Stimulated activated effector memory CD8-positive, alpha-beta T cell treated with anti-CD3 and anti-CD28 coated beads, Interleukin-12 subunit alpha, Interleukin-12 subunit beta, amount 100 ng/mL, for 72 hours (primary cell): ENCODE results near the gene SH3RF3.

Experiments
- ATAC-seq: fragments of 150-1000 bp; cut with Tn5 transposase; 2 replicates; pipeline ENCODE4 v1.10.0; 2021
- DNase-seq, 2 donors: peaks; one replicate each; pipeline ENCODE4 v3.0.0; 2021 to 2022; ENCODE audit warnings: low spot score in 2 of 2
- H3K27ac Mint-ChIP-seq: one replicate; pipeline ENCODE4 v1.8.0; 2022; ENCODE audit warnings: mild to moderate bottlenecking, mixed read lengths
- H3K36me3 Mint-ChIP-seq: one replicate; pipeline ENCODE4 v1.8.0; 2022; ENCODE audit warnings: mild to moderate bottlenecking, mixed read lengths
- H3K4me1 Mint-ChIP-seq: one replicate; pipeline ENCODE4 v1.8.0; 2022; ENCODE audit warnings: mixed read lengths
- H3K4me3 Mint-ChIP-seq: one replicate; pipeline ENCODE4 v1.8.0; 2022; ENCODE audit warnings: mild to moderate bottlenecking, mixed read lengths
- H3K9me3 Mint-ChIP-seq: one replicate; pipeline ENCODE4 v1.8.0; 2022; ENCODE audit warnings: mixed read lengths

Gene SH3RF3

DNA sequence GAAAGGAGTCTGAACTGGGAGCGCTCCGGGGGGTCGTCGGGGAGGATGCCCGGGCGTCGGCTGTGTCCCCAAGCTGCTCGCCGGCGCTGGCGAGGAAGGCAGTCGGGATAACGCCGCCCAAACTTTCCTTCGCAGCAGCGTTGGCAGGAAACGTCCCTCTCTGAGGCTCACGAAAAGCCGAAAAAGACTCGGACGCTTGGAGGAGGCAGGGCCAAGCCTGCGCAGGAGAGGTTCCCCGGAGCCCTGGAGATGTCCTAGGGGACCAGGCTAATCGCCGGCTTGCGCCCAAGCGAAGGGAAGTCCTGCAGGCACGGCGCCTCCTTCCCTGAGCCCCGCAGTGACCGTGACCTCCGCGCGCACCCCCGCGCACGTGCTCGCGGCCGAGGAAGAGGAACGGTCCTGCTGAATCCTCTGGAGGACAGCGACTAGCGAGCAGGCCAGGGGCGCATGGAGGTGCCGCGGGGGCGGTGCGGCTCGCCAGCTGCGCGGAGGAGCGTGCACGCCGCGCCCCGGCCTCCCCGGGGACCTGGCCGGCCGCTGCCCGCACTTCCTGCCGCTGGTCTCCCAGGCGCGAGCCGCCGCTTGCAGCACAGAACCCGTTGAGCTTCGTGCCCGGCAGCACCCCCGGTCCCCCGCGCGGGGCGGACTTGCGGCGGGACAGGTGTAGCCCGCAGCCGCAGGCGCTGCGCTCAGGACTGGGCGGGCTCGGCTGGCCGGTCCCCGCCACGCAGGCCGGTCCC lies at the start of gene SH3RF3:
TSS of gene SH3RF3 (plus strand) at position 590 of the 740 bp plus-strand sequence.
- no peaks in the 10 kb centered on the region for H3K9me3 Mint-ChIP-seq
- H3K36me3 Mint-ChIP-seq, result no peaks in the 10 kb centered on the region
- DNase-seq, result peak; percentile 9 to 59
- ATAC-seq, result peak; percentile 33
- peaks cover 13% of the 10 kb centered on the region for H3K4me1 Mint-ChIP-seq
- no peak within 1 kb of the TSS for H3K27ac Mint-ChIP-seq
- H3K4me3 Mint-ChIP-seq, result peak within 1 kb of the TSS; percentile 67

DNA sequence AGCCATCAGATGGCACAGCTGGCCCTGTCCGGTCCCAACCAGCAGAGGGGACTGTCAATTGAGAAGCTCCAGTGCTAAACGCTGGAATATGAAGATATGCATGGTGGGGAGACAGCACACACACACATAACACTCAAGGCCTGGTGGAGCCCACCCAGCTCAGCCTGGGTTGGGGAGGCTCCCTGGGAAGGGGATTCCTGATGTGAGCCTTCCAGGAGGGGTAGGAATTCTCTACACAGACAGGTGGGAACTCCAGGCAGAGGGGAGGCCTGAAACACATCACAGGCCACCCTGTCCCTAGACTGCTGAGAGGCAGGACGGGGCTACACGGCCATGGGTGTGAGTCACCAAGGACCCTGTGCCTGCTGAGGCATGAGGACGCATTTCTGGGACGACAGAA lies 49.4 kb upstream of the SH3RF3 start:
- no peaks in the 10 kb centered on the region for H3K9me3 Mint-ChIP-seq
- H3K27ac Mint-ChIP-seq, result no peak overlapping the region
- ATAC-seq, result peak; percentile 24

GRCh38 chr2:109080109-109080508 lies 48.9 kb upstream of the SH3RF3 start:
- H3K4me3 Mint-ChIP-seq, result no peak overlapping the region
- no peaks in the 10 kb centered on the region for H3K9me3 Mint-ChIP-seq
- DNase-seq, result no peak
- H3K27ac Mint-ChIP-seq, result no peak overlapping the region
- no peak for ATAC-seq
- no peaks in the 10 kb centered on the region for H3K36me3 Mint-ChIP-seq
- H3K4me1 Mint-ChIP-seq, result no peaks in the 10 kb centered on the region

More for the DNA sequence above, 49.4 kb upstream of the SH3RF3 start:
- no peak for DNase-seq
- Mint-ChIP-seq H3K36me3 (no peaks in the 10 kb centered on the region), H3K4me1 (no peaks in the 10 kb centered on the region), H3K4me3 (no peak overlapping the region)

DNA sequence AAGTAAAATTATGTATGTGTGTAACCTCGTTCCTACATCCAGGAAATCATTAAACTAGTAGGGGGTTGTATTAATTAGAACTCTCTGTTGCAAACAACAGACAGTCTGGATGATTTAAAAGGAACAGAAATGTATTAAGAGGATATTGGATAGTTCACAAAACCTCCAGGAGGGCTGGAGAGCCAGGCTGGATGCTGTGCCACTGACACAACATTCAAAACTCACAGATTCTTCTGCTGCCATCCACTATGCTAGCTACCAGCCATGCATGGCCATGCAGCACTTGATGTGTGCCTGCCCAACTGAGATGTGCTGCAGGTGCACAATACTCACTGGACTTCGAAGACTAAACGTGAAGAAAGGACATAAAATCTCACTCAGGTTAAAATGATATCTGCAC lies 48.2 kb upstream of the SH3RF3 start:
- Mint-ChIP-seq H3K36me3 (no peaks in the 10 kb centered on the region), H3K4me3 (no peak overlapping the region), H3K9me3 (no peaks in the 10 kb centered on the region), H3K27ac (no peak overlapping the region), H3K4me1 (no peaks in the 10 kb centered on the region)
- DNase-seq (no peak), ATAC-seq (no peak)

DNA sequence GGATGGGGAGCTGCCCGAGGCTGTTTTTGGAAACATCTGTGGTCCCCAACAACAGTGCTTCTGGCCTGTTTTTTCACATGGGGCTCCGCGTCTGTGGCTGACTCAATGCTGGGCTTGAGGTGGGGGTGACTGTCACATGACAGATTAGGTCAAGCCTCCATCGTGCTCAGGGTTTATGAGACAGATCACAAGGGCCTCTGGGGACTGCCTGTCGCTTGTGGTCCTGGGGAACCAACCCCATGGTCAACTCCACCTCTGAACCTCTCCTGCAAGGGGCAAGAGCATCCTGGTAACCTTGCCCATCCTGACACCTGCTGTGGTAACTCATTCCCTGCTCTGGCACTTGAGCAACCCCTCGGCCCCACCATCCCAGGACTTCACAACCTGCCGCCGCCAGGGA lies 47.6 kb upstream of the SH3RF3 start:
- no peak for ATAC-seq
- no peak overlapping the region for H3K27ac Mint-ChIP-seq
- no peaks in the 10 kb centered on the region for H3K9me3 Mint-ChIP-seq

GRCh38 chr2:109083771-109084170 lies 45.2 kb upstream of the SH3RF3 start:
- H3K4me3 Mint-ChIP-seq, result no peak overlapping the region
- ATAC-seq, result no peak
- no peak overlapping the region for H3K27ac Mint-ChIP-seq
- no peaks in the 10 kb centered on the region for H3K36me3 Mint-ChIP-seq
- H3K4me1 Mint-ChIP-seq, result no peaks in the 10 kb centered on the region
- no peaks in the 10 kb centered on the region for H3K9me3 Mint-ChIP-seq
- DNase-seq, result no peak

More for the DNA sequence above, 47.6 kb upstream of the SH3RF3 start:
- Mint-ChIP-seq H3K4me3 (no peak overlapping the region), H3K36me3 (no peaks in the 10 kb centered on the region), H3K4me1 (no peaks in the 10 kb centered on the region)
- DNase-seq, result no peak

DNA sequence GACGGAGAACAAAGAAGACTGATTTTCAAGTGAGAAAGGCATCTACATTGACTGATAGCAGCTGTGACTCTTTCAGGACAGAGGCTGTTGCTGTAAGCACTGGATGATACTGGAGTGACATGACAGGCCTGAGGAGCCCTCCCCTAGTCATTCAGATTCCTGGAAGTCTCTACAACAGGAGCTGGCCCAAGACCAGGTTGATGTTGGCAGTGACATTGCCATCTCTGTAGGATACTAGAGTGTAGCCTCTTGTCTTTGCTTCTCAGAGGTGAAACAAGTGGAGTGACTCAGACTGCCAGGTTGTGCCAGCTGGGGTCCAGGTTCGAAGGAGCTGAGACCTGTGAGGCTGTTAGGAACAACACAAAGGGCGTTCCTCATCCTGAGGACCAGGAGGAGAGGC lies 44.7 kb upstream of the SH3RF3 start:
- no peak overlapping the region for H3K27ac Mint-ChIP-seq
- H3K9me3 Mint-ChIP-seq, result no peaks in the 10 kb centered on the region
- DNase-seq, result no peak
- H3K36me3 Mint-ChIP-seq, result no peaks in the 10 kb centered on the region
- H3K4me1 Mint-ChIP-seq, result no peaks in the 10 kb centered on the region
- no peak overlapping the region for H3K4me3 Mint-ChIP-seq
- no peak for ATAC-seq

GRCh38 chr2:109085912-109086742 lies 42.9 kb upstream of the SH3RF3 start:
- DNase-seq (no peak), ATAC-seq (no peak)
- Mint-ChIP-seq H3K9me3 (no peaks in the 10 kb centered on the region), H3K4me1 (no peaks in the 10 kb centered on the region), H3K4me3 (no peak overlapping the region), H3K27ac (no peak overlapping the region), H3K36me3 (no peaks in the 10 kb centered on the region)

DNA sequence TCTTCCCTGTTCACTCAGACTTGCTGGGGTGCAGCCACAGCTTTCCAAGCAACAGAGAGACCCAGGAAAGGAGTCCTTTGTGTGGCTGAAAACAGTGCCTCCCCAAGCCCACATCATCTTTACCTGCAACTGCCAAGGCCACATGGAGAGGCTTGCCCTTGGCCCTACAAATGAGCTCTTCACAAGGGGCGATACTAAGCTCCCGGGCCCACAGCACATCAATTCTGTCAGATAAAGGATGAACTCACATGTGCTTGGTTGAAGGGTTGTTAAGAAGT lies 42.3 kb upstream of the SH3RF3 start:
- DNase-seq (no peak), ATAC-seq (no peak)
- Mint-ChIP-seq H3K27ac (no peak overlapping the region), H3K36me3 (no peaks in the 10 kb centered on the region), H3K4me3 (no peak overlapping the region), H3K9me3 (no peaks in the 10 kb centered on the region), H3K4me1 (no peaks in the 10 kb centered on the region)

- Mint-ChIP-seq H3K4me3 (no peak overlapping the region), H3K27ac (no peak overlapping the region), H3K4me1 (no peaks in the 10 kb centered on the region), H3K9me3 (no peaks in the 10 kb centered on the region), H3K36me3 (no peaks in the 10 kb centered on the region)
- no peak for ATAC-seq
- no peak for DNase-seq
These were observed 41.8 kb upstream of the SH3RF3 start for GRCh38 chr2:109087055-109087663.

DNA sequence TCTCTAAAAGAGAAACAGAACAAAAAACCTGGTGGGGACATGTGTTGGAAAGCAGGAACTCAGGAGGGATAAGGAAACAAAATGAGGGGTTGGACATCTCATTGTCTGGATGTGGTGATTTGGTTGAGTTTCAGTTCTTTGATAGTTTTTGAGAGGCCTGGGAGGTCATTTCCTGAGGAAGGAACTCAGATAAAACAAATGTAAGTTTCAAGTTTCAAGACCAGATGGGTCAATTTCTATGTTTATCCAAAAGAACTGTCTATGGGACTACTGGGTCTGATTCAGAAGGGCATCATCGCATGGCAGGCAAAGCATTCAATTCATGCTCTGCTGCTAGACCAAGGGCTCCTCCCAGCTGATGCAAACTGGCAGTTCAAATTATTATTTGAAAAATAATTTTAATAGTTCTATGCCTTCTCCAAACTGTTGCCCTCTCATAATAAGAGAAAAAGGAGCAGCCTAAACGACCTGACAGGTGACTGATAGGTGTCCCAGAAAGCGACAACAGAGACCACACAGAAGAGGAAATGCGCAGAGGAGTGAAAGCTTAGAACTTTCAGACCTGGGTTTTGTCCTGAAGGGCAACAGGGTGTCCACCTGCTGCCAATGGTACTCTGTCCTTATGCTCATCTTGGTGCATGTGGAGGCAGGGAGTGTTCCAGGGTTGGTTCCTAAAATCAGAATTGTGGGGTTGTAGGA lies 39.3 kb upstream of the SH3RF3 start:
- H3K27ac Mint-ChIP-seq, result no peak overlapping the region
- H3K4me3 Mint-ChIP-seq, result no peak overlapping the region
- ATAC-seq (no peak), DNase-seq (no peak)
- H3K9me3 Mint-ChIP-seq, result peaks cover 3% of the 10 kb centered on the region
- no peaks in the 10 kb centered on the region for H3K36me3 Mint-ChIP-seq
- no peaks in the 10 kb centered on the region for H3K4me1 Mint-ChIP-seq

- peaks cover 3% of the 10 kb centered on the region for H3K9me3 Mint-ChIP-seq
- no peaks in the 10 kb centered on the region for H3K4me1 Mint-ChIP-seq
- ATAC-seq (no peak), DNase-seq (no peak)
- no peak overlapping the region for H3K4me3 Mint-ChIP-seq
- no peaks in the 10 kb centered on the region for H3K36me3 Mint-ChIP-seq
- no peak overlapping the region for H3K27ac Mint-ChIP-seq
These were observed 37.5 kb upstream of the SH3RF3 start for GRCh38 chr2:109091526-109091925.

DNA sequence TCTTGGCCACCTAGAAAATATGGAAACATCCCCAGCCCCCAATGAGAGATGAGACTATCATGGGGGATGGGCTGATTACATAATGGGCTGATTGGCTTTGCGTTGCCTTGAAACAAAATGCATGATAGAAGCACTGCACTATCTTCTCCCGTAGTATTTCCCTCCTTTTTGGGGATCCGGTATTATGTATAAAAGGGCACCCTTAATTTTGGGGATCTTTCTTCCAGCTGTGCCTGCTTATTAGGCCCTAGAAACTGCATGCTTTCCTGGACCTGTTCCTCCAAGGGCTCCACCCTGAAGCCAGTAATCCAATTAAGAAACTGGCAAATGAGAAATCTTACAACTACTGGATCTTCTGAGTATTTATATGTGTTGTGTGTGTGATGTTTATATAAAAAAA lies 34.9 kb upstream of the SH3RF3 start:
- H3K27ac Mint-ChIP-seq, result no peak overlapping the region
- H3K4me1 Mint-ChIP-seq, result no peaks in the 10 kb centered on the region
- H3K9me3 Mint-ChIP-seq, result peaks cover 3% of the 10 kb centered on the region
- H3K36me3 Mint-ChIP-seq, result no peaks in the 10 kb centered on the region
- no peak for DNase-seq
- H3K4me3 Mint-ChIP-seq, result no peak overlapping the region
- no peak for ATAC-seq

DNA sequence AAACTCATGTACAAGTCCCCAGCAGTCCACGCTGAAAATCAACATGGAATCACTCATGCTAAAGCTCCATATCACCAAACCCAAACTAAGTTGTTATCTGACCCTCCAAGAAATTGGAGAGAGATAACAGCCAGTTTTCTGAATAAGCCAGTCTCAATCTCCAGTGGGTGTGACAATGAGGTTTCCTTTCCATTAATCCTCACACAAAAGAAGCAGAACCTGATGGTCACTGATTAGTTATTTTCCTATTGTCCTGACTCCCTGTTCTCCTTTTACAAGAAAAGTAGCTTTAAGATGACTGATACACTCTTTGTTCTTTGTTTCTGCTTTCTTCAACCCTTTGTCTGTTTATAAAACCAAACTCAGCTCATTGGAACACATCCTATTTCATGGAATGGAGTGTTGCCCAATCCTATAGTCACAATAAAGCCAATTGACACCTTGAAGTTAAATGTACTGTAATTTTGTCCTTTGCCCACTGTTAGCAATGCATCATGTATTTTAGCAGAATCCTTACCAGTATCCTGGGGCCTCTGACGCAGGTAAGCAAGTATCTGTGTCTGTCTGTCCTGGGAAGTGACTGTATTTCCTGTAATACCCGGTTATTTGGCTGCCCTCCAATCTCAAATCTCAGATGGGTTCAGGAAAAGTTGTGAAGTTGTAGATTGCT lies 30.6 kb upstream of the SH3RF3 start:
- ATAC-seq (no peak), DNase-seq (no peak)
- no peak overlapping the region for H3K27ac Mint-ChIP-seq
- H3K9me3 Mint-ChIP-seq, result peaks cover 3% of the 10 kb centered on the region
- no peaks in the 10 kb centered on the region for H3K36me3 Mint-ChIP-seq
- no peak overlapping the region for H3K4me3 Mint-ChIP-seq
- no peaks in the 10 kb centered on the region for H3K4me1 Mint-ChIP-seq

DNA sequence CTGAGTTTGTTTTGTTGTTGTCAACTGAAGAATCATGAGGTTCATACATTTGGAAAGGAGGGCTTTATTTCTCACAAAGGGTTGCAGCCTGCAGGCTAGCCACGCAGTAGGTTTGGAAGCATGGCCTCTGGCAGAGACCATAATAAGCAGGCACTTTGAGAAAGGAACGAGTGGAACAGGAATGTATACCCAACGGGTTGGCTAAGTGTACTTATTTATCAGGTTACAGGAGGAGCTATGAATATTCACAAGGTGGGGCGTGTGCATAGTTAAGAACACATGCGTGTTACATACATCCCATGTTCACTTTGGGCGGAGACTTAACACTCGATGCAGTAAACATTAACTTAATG lies 30.1 kb upstream of the SH3RF3 start:
- Mint-ChIP-seq H3K4me3 (no peak overlapping the region), H3K36me3 (no peaks in the 10 kb centered on the region), H3K4me1 (no peaks in the 10 kb centered on the region), H3K9me3 (peaks cover 3% of the 10 kb centered on the region), H3K27ac (no peak overlapping the region)
- no peak for ATAC-seq
- DNase-seq, result no peak
